Astrocyte of the spinal cord (primary cell): ENCODE measurements around the gene ZFP62.

Experiments
- DNase-seq: peaks from one replicate; pipeline ENCODE4 v3.0.0; 2011; ENCODE audit warnings: low read depth, low spot score
- H3K4me3 ChIP-seq: 2 replicates; pipeline ENCODE4 v1.5.1; 2011; ENCODE audit warnings: low read depth, mild to moderate bottlenecking, low read length, moderate library complexity
- in situ Hi-C: cut with HindIII; loops from 2 replicates; pipeline ENCODE4 v1.10.0; 2017; ENCODE audit warnings: low sequenced_read_pairs
- TF ChIP-seq, protein P1 (sequence below): IDR thresholded peaks from 2 replicates; pipeline ENCODE4 v1.5.1; 2012; ENCODE audit warnings: low read depth, mild to moderate bottlenecking, low read length, inconsistent platforms

Gene ZFP62

DNA sequence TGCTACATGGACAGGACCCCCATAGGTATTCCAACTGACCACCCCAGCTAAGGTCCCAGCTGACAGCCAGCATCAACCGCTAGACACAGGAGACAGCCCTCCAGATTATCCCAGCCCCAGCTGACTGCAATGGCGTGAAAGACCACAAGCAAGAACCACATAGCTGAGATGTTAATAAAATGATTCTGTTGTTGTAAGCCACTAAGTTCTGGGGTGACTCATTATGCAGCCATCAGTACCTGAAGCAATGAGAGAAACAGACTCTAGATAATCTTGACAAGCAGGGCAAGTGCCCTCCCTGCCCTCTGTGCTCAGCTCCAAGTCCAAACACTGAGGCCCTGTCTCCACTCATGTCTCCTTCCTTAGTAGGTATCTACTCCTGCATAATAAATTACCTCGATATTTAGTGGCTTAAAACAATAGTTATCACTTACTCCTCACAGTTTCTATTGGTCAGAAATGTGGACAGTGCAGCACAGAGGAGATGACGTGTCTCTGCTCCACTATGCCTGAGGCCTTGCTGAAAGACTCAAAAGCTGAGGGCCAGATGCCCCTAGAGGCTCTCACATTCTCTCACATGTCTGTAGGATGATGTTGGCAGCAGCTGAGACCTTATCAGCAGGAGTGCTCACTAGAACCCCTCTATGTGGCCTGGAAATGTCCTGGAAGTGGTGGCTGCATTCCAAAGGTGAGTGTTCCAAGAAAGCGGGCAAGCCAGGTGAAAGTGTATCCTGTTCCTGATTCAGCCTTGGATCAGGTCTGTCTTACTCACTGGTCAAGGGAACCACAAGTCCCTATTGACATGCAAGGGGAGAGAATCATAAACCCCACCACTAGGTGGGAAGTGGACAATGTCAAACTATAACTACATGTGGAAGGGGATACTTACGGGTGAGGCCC lies 60.9 kb downstream of the ZFP62 start:
- in situ Hi-C loops: no loop called here
- peak; percentile 77 for DNase-seq
- TF ChIP-seq, protein P1, sequence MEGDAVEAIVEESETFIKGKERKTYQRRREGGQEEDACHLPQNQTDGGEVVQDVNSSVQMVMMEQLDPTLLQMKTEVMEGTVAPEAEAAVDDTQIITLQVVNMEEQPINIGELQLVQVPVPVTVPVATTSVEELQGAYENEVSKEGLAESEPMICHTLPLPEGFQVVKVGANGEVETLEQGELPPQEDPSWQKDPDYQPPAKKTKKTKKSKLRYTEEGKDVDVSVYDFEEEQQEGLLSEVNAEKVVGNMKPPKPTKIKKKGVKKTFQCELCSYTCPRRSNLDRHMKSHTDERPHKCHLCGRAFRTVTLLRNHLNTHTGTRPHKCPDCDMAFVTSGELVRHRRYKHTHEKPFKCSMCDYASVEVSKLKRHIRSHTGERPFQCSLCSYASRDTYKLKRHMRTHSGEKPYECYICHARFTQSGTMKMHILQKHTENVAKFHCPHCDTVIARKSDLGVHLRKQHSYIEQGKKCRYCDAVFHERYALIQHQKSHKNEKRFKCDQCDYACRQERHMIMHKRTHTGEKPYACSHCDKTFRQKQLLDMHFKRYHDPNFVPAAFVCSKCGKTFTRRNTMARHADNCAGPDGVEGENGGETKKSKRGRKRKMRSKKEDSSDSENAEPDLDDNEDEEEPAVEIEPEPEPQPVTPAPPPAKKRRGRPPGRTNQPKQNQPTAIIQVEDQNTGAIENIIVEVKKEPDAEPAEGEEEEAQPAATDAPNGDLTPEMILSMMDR: peak; percentile 6
- no peak overlapping the region for H3K4me3 ChIP-seq

- DNase-seq: no peak
- in situ Hi-C loops: no loop called here
- TF ChIP-seq, protein P1: peak; percentile 32
- H3K4me3 ChIP-seq: no peak overlapping the region
These were observed 61.9 kb downstream of the ZFP62 start for GRCh38 chr5:180799194-180799593.

DNA sequence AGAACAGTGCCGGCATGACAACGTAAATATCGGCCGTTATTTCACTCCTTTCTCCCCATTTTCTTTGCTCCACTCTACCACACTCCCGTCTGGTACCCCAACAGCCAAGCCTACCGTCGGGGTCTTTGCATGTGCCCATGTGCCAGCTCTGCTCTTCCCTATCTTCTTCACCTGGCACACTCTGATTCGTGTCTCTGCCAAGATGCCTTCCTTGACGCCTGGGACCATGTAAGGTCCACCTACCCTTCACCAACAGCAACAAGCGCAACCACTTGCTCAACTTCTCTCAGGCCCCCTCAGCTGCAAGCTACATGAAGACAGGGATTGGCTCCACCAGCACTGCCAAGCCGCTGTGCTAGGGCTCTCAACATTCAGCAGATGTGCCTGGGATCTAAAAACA lies 62.9 kb downstream of the ZFP62 start:
- no peak for DNase-seq
- in situ Hi-C loops: no loop called here
- TF ChIP-seq, protein P1: no peak
- H3K4me3 ChIP-seq: no peak overlapping the region
